Gastrocnemius medialis (tissue), 4 donors: ENCODE data around the gene GDF10. TPM values are rescaled to one million over a fixed set of nuclear protein-coding genes. Genes with fewer than 3 reads are reported as not detected.

Experiments
- ATAC-seq, 2 donors: fragments of 150-250 bp; one replicate each; pipeline ENCODE4 v1.9.1; 2016
- DNase-seq, 2 donors: peaks; one replicate each; pipeline ENCODE4 v3.0.0-alpha.2; 2019
- H3K27ac ChIP-seq, 4 donors: fragments of 200-600 bp; sonication (generic); 1 replicate in 1 of 4; 2 replicates in 3 of 4; pipeline ENCODE4 v1.5.1; 2016 to 2018; ENCODE audit warnings: mild to moderate bottlenecking in 2 of 4, moderate library complexity in 1 of 4
- H3K27me3 ChIP-seq, 3 donors: fragments of 200-600 bp; sonication (generic) in 2 of 3; 1 replicate in 1 of 3; 2 replicates in 2 of 3; pipeline versions ENCODE4 v1.5.1 to v1.6.0; 2016 to 2019; ENCODE audit warnings: mild to moderate bottlenecking in 1 of 3, moderate library complexity in 1 of 3
- H3K36me3 ChIP-seq, 2 donors: fragments of 200-600 bp; sonication (generic) in 1 of 2; one replicate each; pipeline ENCODE4 v1.5.1; 2017 to 2018
- H3K4me1 ChIP-seq, 2 donors: fragments of 200-600 bp; sonication (generic) in 1 of 2; one replicate each; pipeline ENCODE4 v1.5.1; 2016 to 2017; ENCODE audit warnings: mild to moderate bottlenecking in 2 of 2
- H3K4me3 ChIP-seq, 4 donors: fragments of 200-600 bp; sonication (generic) in 3 of 4; 1 replicate in 1 of 4; 2 replicates in 3 of 4; pipeline ENCODE4 v1.5.1; 2016 to 2019; ENCODE audit warnings: mild to moderate bottlenecking in 2 of 4
- H3K9me3 ChIP-seq, 3 donors: fragments of 200-600 bp; sonication (generic) in 2 of 3; 1 replicate in 1 of 3; 2 replicates in 2 of 3; pipeline ENCODE4 v1.5.1; 2016 to 2019
- CTCF ChIP-seq, 5 experiments: fragments of 450-650 bp in 3 of 5; fragments of 200-600 bp in 2 of 5; sonication (generic) in 2 of 5; IDR thresholded peaks in 4 of 5; conservative IDR thresholded peaks in 1 of 5; 1 replicate in 4 of 5; 2 replicates in 1 of 5; pipeline ENCODE4 v1.5.1; 2016 to 2019; ENCODE audit warnings: antibody characterized with exemption in 5 of 5, mild to moderate bottlenecking in 3 of 5, moderate library complexity in 3 of 5
- POLR2A ChIP-seq, 2 donors: fragments of 450-650 bp; IDR thresholded peaks; one replicate each; pipeline ENCODE4 v1.6.1; 2017; ENCODE audit warnings: antibody characterized with exemption in 2 of 2, mild to moderate bottlenecking in 2 of 2, moderate library complexity in 2 of 2
- in situ Hi-C, 4 donors: fragments of 200-750 bp; cut with MboI; loops; one replicate each; pipeline versions ENCODE4 v1.15.0 to v1.8.0; 2017; ENCODE audit warnings: low sequenced_read_pairs in 4 of 4
- intact Hi-C: fragments of 100-400 bp; cut with DNase I; formaldehyde crosslinking; loops from one replicate; pipeline ENCODE4 v1.15.1; 2023; ENCODE audit warnings: low total_unique reads
- total RNA-seq, 4 donors: library from RNA; depleted of rRNA; stranded (reverse); fragments of >200 nt; gene quantifications; one replicate each; pipeline versions ENCODE4 v1.1.0 to v1.2.3, GENCODE V29; 2016

The GDF10 gene
- total RNA-seq, 4 donors from 2014 or later, result 0.20 to 0.72 (median 0.36) TPM

DNA sequence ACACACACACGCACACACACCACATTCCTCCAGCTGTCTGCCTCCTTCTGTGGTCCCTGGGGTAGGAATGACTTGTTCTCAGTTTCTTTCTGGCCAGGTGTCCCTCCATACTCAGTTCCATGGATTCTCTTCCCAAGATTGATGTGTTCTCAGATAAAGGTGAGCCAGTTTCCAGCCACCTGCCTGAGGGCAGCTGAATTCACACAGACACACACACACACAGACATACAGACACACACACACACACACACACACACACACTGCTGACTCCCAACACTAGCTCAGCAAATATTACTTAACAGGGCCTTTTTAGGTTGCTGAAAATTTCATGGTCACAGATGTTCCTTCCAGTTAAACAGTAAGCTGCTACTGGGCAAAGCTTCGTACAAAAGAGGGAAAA lies 45.4 kb upstream of the GDF10 start:
- in situ Hi-C loops (no loop called here), intact Hi-C loops (loop anchor here (5.0 to 10.0 kb wide), 2 partner anchors 70 to 192 kb away; no protein-coding TSS in a partner anchor)
- TF ChIP-seq POLR2A (IDR thresholded peaks at IDR 0.05) (no peak), CTCF (IDR thresholded peaks at IDR 0.05 in 4 of 5, conservative IDR thresholded peaks at IDR 0.05 in 1 of 5) (no peak)
- Histone ChIP-seq H3K27me3 (no peaks in the 10 kb centered on the region), H3K27ac (no peak overlapping the region), H3K36me3 (no peaks in the 10 kb centered on the region), H3K4me3 (no peak overlapping the region), H3K4me1 (peaks cover 15 to 16% of the 10 kb centered on the region in 2 donors), H3K9me3 (no peaks in the 10 kb centered on the region)
- DNase-seq (no peak), ATAC-seq (no peak)

GRCh38 chr10:47255033-47255813 lies 44.8 kb upstream of the GDF10 start:
- in situ Hi-C loops, result no loop called here
- Histone ChIP-seq H3K4me3 (no peak overlapping the region), H3K27me3 (no peaks in the 10 kb centered on the region), H3K36me3 (no peaks in the 10 kb centered on the region), H3K4me1 (peaks cover 15 to 16% of the 10 kb centered on the region in 2 donors), H3K27ac (no peak overlapping the region), H3K9me3 (no peaks in the 10 kb centered on the region)
- intact Hi-C loops, result loop anchor here (10.0 kb wide), 1 partner anchor 70 kb away; no protein-coding TSS in a partner anchor
- TF ChIP-seq CTCF (IDR thresholded peaks at IDR 0.05 in 4 of 5, conservative IDR thresholded peaks at IDR 0.05 in 1 of 5) (no peak), POLR2A (IDR thresholded peaks at IDR 0.05) (no peak)
- no peak for DNase-seq
- no peak for ATAC-seq

DNA sequence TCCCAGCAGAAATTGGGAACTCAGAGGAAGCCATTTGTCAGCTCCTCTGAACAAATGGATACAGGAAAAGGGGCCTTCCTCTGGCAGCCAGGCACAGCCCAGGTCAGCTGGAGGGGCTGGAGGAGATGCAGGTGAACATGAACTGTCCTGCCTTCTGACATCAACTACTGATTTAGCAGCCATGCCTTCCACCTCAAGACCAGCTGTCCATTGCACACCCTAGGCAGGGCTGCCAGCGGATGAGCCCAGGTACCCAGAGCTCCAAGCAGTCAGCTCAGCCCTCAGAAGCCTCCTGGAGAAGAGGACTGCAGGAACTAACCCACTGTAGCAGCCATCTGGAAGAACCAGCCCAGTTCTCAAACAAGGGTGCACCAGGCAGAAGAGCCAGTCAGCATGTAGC lies 44.1 kb upstream of the GDF10 start:
- no peak for TF ChIP-seq POLR2A (IDR thresholded peaks at IDR 0.05)
- TF ChIP-seq CTCF (IDR thresholded peaks at IDR 0.05 in 4 of 5, conservative IDR thresholded peaks at IDR 0.05 in 1 of 5), result no peak
- ATAC-seq (no peak), DNase-seq (no peak)
- Histone ChIP-seq H3K27ac (no peak overlapping the region), H3K9me3 (no peaks in the 10 kb centered on the region), H3K4me1 (peaks cover 15 to 16% of the 10 kb centered on the region in 2 donors), H3K27me3 (no peaks in the 10 kb centered on the region), H3K36me3 (no peaks in the 10 kb centered on the region), H3K4me3 (no peak overlapping the region)
- in situ Hi-C loops (no loop called here), intact Hi-C loops (loop anchor here (10.0 kb wide), 1 partner anchor 71 kb away; no protein-coding TSS in a partner anchor)

DNA sequence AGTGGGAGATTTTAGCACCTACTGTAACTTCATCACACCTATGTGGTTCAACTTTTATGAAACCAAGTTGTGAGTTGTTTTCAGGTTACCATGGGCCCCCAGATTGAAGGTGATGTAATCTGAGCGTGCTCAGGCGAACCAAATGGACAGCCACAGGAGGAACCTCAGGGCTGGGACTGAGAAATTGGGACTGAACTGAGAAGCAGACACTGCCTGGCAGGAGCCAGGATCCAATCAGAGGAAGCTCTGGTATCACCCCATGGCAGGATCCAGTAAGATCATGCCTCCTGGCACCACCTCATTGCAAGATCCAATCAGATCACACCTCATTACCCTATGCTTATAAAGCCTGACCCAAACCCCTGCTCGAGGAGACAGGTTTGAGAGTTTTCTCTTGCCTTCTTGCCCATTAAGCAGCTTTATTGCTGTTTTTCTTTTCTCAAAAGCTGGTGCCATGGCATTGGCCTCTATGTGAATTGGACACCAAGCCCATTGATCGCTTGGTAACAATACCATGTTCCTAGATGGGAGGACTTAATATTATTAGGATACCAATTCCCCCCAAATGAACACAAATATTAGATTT lies 43.2 kb upstream of the GDF10 start:
- intact Hi-C loops, result loop anchor here (10.0 kb wide), 1 partner anchor 72 kb away; no protein-coding TSS in a partner anchor
- in situ Hi-C loops, result no loop called here
- no peak overlapping the region for H3K27ac ChIP-seq
- ATAC-seq, result no peak
- H3K27me3 ChIP-seq, result no peaks in the 10 kb centered on the region
- no peaks in the 10 kb centered on the region for H3K9me3 ChIP-seq
- DNase-seq, result no peak
- TF ChIP-seq POLR2A (IDR thresholded peaks at IDR 0.05) (no peak), CTCF (IDR thresholded peaks at IDR 0.05 in 4 of 5, conservative IDR thresholded peaks at IDR 0.05 in 1 of 5) (no peak)
- H3K36me3 ChIP-seq, result no peaks in the 10 kb centered on the region
- H3K4me3 ChIP-seq, result no peak overlapping the region
- peaks cover 15 to 16% of the 10 kb centered on the region in 2 donors for H3K4me1 ChIP-seq
